Cardiac muscle cell (in vitro differentiated cells and primary cell): Measurements from ENCODE around the gene EML5. TPM values are rescaled to one million over a fixed set of nuclear protein-coding genes. Genes with fewer than 3 reads are reported as not detected.

Source experiments
- DNase-seq, 2 donors: peaks; one replicate each; pipeline versions ENCODE4 v3.0.0 to v3.0.0-alpha.2; 2010 to 2017; ENCODE audit warnings: low read depth in 1 of 2, low spot score in 1 of 2
- H3K27ac ChIP-seq: fragments of 200-600 bp; sonication (generic); 2 replicates; pipeline ENCODE4 v1.5.1; 2016
- H3K27me3 ChIP-seq: fragments of 200-600 bp; sonication (generic); 2 replicates; pipeline ENCODE4 v1.6.0; 2016; ENCODE audit warnings: control low read depth
- H3K36me3 ChIP-seq: fragments of 200-600 bp; sonication (generic); 2 replicates; pipeline ENCODE4 v1.5.1; 2016; ENCODE audit warnings: control low read depth
- H3K4me1 ChIP-seq: fragments of 200-600 bp; sonication (generic); 2 replicates; pipeline ENCODE4 v1.8.1; 2017; ENCODE audit warnings: low read depth, mild to moderate bottlenecking, mixed run types
- H3K4me3 ChIP-seq: fragments of 200-600 bp; sonication (generic); 2 replicates; pipeline ENCODE4 v1.5.1; 2016; ENCODE audit warnings: mild to moderate bottlenecking
- H3K9me3 ChIP-seq: fragments of 200-600 bp; sonication (generic); 2 replicates; pipeline ENCODE4 v1.5.1; 2017; ENCODE audit warnings: low read depth, mild to moderate bottlenecking, control low read depth
- polyA plus RNA-seq: library from polyadenylated mRNA; unstranded; fragments of >200 nt; fragmentation: Nextera tagmentation; extraction: Ambion mirVana; gene quantifications from 2 replicates; pipeline ENCODE4 v1.2.1, GENCODE V29; 2016
- total RNA-seq: library from RNA; depleted of rRNA; stranded (reverse); fragments of >200 nt; gene quantifications from 2 replicates; pipeline ENCODE4 v1.2.3, GENCODE V29; 2016
- TF ChIP-seq, protein P1 (sequence below): IDR thresholded peaks from 2 replicates; pipeline ENCODE4 v1.5.1; 2012; ENCODE audit warnings: low read depth, mild to moderate bottlenecking, low read length

Gene EML5
- total and polyA plus RNA-seq, 2 experiments from 2014 or later: 0.33 to 0.92 TPM

GRCh38 chr14:88612981-88613380 lies 179.8 kb downstream of the EML5 start:
- H3K4me1 ChIP-seq: peaks cover 11% of the 10 kb centered on the region
- no peaks in the 10 kb centered on the region for H3K9me3 ChIP-seq
- H3K4me3 ChIP-seq: no peak overlapping the region
- H3K27ac ChIP-seq: no peak overlapping the region
- DNase-seq: no peak
- TF ChIP-seq, protein P1, sequence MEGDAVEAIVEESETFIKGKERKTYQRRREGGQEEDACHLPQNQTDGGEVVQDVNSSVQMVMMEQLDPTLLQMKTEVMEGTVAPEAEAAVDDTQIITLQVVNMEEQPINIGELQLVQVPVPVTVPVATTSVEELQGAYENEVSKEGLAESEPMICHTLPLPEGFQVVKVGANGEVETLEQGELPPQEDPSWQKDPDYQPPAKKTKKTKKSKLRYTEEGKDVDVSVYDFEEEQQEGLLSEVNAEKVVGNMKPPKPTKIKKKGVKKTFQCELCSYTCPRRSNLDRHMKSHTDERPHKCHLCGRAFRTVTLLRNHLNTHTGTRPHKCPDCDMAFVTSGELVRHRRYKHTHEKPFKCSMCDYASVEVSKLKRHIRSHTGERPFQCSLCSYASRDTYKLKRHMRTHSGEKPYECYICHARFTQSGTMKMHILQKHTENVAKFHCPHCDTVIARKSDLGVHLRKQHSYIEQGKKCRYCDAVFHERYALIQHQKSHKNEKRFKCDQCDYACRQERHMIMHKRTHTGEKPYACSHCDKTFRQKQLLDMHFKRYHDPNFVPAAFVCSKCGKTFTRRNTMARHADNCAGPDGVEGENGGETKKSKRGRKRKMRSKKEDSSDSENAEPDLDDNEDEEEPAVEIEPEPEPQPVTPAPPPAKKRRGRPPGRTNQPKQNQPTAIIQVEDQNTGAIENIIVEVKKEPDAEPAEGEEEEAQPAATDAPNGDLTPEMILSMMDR: no peak
- H3K36me3 ChIP-seq: peaks cover 42% of the 10 kb centered on the region
- H3K27me3 ChIP-seq: no peaks in the 10 kb centered on the region

DNA sequence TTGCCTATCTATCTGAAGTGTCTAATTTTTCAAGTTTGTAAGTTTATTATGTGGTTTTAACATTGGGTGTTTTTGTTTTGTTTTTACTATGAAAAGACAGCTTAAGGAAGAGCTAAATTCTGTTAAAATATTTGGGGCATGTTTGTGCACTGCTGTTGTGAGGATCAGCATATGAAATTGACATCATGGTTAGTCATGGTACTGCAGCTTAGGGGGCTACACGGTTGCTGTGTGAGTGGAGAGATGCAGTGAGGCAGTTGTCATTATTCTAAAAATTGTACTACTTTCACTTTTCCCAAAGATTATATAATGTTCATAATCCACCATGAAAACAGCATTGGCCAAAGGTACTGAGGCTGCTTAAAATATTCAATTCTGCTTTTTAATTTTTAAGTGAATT lies 180.9 kb downstream of the EML5 start:
- TF ChIP-seq, protein P1: no peak
- no peak for DNase-seq
- H3K27ac ChIP-seq: no peak overlapping the region
- H3K9me3 ChIP-seq: no peaks in the 10 kb centered on the region
- H3K27me3 ChIP-seq: no peaks in the 10 kb centered on the region
- peaks cover 48% of the 10 kb centered on the region for H3K36me3 ChIP-seq
- H3K4me1 ChIP-seq: peaks cover 8% of the 10 kb centered on the region
- H3K4me3 ChIP-seq: no peak overlapping the region

DNA sequence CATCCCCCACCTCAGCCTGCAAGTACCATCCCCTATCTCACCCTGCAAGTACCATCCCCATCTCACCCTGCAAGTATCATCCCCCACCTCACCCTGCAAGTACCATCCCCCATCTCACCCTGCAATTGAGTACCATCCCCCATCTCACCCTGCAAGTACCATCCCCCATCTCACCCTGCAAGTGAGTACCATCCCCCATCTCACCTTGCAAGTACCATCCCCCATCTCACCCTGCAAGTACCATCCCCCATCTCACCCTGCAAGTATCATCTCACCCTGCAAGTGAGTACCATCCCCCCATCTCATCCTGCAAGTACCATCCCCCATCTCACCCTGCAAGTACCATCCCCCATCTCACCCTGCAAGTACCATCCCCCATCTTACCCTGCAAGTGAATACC lies 184.9 kb downstream of the EML5 start:
- TF ChIP-seq, protein P1: no peak
- no peak for DNase-seq
- H3K4me1 ChIP-seq: no peaks in the 10 kb centered on the region

GRCh38 chr14:88605594-88605993 lies 187.2 kb downstream of the EML5 start:
- Histone ChIP-seq H3K4me1 (no peaks in the 10 kb centered on the region), H3K27me3 (no peaks in the 10 kb centered on the region)

More for the DNA sequence above, 184.9 kb downstream of the EML5 start:
- Histone ChIP-seq H3K27ac (no peak overlapping the region), H3K4me3 (no peak overlapping the region), H3K27me3 (no peaks in the 10 kb centered on the region), H3K36me3 (peaks cover 76% of the 10 kb centered on the region), H3K9me3 (no peaks in the 10 kb centered on the region)

GRCh38 chr14:88604212-88604611 lies 188.5 kb downstream of the EML5 start:
- no peaks in the 10 kb centered on the region for H3K27me3 ChIP-seq
- no peak overlapping the region for H3K4me3 ChIP-seq
- no peaks in the 10 kb centered on the region for H3K9me3 ChIP-seq
- H3K27ac ChIP-seq: no peak overlapping the region
- H3K36me3 ChIP-seq: peaks cover 77% of the 10 kb centered on the region
- H3K4me1 ChIP-seq: no peaks in the 10 kb centered on the region
- no peak for DNase-seq
- TF ChIP-seq, protein P1: no peak

More at GRCh38 chr14:88605594-88605993, 187.2 kb downstream of the EML5 start:
- TF ChIP-seq, protein P1: no peak
- Histone ChIP-seq H3K36me3 (peaks cover 84% of the 10 kb centered on the region), H3K27ac (no peak overlapping the region), H3K4me3 (no peak overlapping the region), H3K9me3 (no peaks in the 10 kb centered on the region)
- DNase-seq: no peak
